ENCODE measurements around the gene PSMG3.

DNA sequence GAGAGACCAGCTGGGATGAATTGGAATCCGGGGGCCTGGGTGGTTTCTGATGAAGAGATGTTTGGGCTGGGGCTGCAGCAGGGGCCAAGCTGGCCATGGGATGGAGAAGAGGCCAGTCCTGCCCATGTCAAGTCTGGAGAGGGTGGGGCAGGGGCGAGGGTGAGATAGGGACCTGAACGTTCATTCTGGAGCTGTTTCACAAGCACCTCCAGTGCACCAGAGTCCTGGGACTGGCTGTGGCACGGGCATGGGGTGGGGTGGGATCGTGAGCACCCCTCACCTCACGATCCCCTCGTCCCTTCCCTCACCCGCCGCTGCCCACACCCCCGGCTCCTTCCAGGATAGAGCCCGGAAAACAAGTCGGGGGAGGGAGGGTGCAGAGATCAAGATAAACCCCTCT is 25.8 kb upstream of the PSMG3 start:
- TF ChIP-seq HOXA7 (CRISPR knock-in tag; IDR thresholded peaks at IDR 0.05) (no peak), RCOR1 (IDR thresholded peaks at IDR 0.05; ENCODE audit: low read depth, low read length) (no peak), EP300 (IDR thresholded peaks at IDR 0.05) (no peak), CEBPB (IDR thresholded peaks at IDR 0.05) (no peak), CTCF (IDR thresholded peaks at IDR 0.05) (no peak), RAD21 (conservative IDR thresholded peaks at IDR 0.05 in 1 of 2, IDR thresholded peaks at IDR 0.05 in 1 of 2) (no peak), JUN (IDR thresholded peaks at IDR 0.05) (no peak), JUNB (IDR thresholded peaks at IDR 0.05) (no peak), RNF2 (IDR thresholded peaks at IDR 0.05; ENCODE audit: borderline replicate concordance, low read depth) (no peak), POLR2A (IDR thresholded peaks at IDR 0.05; ENCODE audit: low read length) (no peak), CBX8 (IDR thresholded peaks at IDR 0.05) (no peak), CHD4 (IDR thresholded peaks at IDR 0.05; ENCODE audit: borderline replicate concordance) (no peak), SREBF2 (IDR thresholded peaks at IDR 0.05) (no peak), ATOH8 (CRISPR knock-in tag; IDR thresholded peaks at IDR 0.05; ENCODE audit: low read depth) (no peak)
